Skeletal muscle tissue (tissue), 4 donors: ENCODE measurements around the gene ACSM3. TPM values are rescaled to one million over a fixed set of nuclear protein-coding genes. Genes with fewer than 3 reads are reported as not detected.
"Not testable (repeated sequence)": the region's sequence is repeated elsewhere in the genome, so short reads cannot be mapped to it uniquely, and the experiment has no call there.

Experiments
- H3K27ac ChIP-seq: one replicate; pipeline ENCODE4 v1.7.0; 2013; ENCODE audit warnings: mild to moderate bottlenecking, low read depth, low read length, inconsistent platforms
- H3K27me3 ChIP-seq, 3 donors: one replicate each; pipeline ENCODE4 v1.7.0; 2013; ENCODE audit warnings: low read length in 3 of 3; ENCODE audit not compliant: control insufficient read depth in 3 of 3, insufficient read depth in 3 of 3
- H3K36me3 ChIP-seq, 3 donors: one replicate each; pipeline ENCODE4 v1.7.0; 2013; ENCODE audit warnings: low read length in 3 of 3; ENCODE audit not compliant: control insufficient read depth in 3 of 3, insufficient read depth in 3 of 3
- H3K4me1 ChIP-seq, 3 donors: one replicate each; pipeline ENCODE4 v1.7.0; 2013; ENCODE audit warnings: low read length in 3 of 3, mild to moderate bottlenecking in 3 of 3; ENCODE audit not compliant: control insufficient read depth in 3 of 3, insufficient read depth in 3 of 3
- H3K4me3 ChIP-seq, 3 donors: one replicate each; pipeline ENCODE4 v1.7.0; 2013; ENCODE audit warnings: low read length in 3 of 3
- H3K9ac ChIP-seq, 3 donors: one replicate each; pipeline ENCODE4 v1.7.0; 2013; ENCODE audit warnings: low read length in 3 of 3, mild to moderate bottlenecking in 3 of 3, moderate library complexity in 2 of 3, low read depth in 1 of 3
- H3K9me3 ChIP-seq, 3 donors: one replicate each; pipeline ENCODE4 v1.7.0; 2013; ENCODE audit warnings: low read length in 3 of 3; ENCODE audit not compliant: control insufficient read depth in 3 of 3
- total RNA-seq: library from RNA; depleted of rRNA; stranded (reverse); fragments of >200 nt; gene quantifications from one replicate; pipeline ENCODE4 v1.2.3, GENCODE V29; 2014
- donor health status: Osteomylitis.

Gene ACSM3
- total RNA-seq, 1 donor from 2014 or later = 2.6 TPM

GRCh38 chr16:20755238-20755637 lies 8.6 kb upstream of the ACSM3 start:
- H3K4me1 ChIP-seq = no peaks in the 10 kb centered on the region
- H3K4me3 ChIP-seq = no peak overlapping the region
- H3K27me3 ChIP-seq = no peaks in the 10 kb centered on the region
- no peak overlapping the region for H3K27ac ChIP-seq
- H3K36me3 ChIP-seq = no peaks in the 10 kb centered on the region
- no peak overlapping the region for H3K9ac ChIP-seq
- no peaks in the 10 kb centered on the region for H3K9me3 ChIP-seq

DNA sequence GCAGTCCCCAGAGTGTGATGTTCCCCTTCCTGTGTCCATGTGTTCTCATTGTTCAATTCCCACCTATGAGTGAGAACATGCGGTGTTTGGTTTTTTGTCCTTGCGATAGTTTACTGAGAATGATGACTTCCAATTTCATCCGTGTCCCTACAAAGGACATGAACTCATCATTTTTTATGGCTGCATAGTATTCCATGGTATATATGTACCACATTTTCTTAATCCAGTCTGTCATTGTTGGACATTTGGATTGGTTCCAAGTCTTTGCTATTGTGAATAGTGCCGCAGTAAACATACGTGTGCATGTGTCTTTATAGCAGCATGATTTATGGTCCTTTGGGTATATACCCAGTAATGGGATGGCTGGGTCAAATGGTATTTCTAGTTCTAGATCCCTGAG lies 8.0 kb upstream of the ACSM3 start:
- not testable (repeated sequence) for H3K27ac ChIP-seq, H3K27me3 ChIP-seq, H3K9me3 ChIP-seq, H3K4me3 ChIP-seq, H3K36me3 ChIP-seq, H3K9ac ChIP-seq, H3K4me1 ChIP-seq

DNA sequence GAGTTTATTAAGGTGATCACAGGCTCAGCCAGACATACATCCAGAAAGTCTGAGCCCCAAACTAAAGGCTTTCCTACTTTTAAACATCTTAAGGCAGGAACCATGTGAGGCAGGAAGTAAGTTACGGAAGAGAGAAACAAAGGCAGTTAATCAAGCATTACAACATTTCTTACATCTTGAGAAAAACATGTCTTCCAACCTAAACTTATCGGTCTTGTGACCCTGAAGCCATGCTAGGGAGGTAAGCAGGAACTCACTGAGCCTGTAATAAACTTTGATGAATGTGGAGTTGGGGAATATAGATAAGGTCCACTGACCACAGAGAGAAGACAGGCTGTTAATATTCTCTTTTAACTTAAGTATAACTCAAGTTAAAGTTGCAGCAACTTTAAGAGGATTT lies 3.5 kb upstream of the ACSM3 start:
- Histone ChIP-seq H3K4me3 (no peak overlapping the region), H3K27ac (no peak overlapping the region), H3K9ac (no peak overlapping the region), H3K9me3 (no peaks in the 10 kb centered on the region), H3K27me3 (no peaks in the 10 kb centered on the region), H3K36me3 (no peaks in the 10 kb centered on the region), H3K4me1 (no peaks in the 10 kb centered on the region)

DNA sequence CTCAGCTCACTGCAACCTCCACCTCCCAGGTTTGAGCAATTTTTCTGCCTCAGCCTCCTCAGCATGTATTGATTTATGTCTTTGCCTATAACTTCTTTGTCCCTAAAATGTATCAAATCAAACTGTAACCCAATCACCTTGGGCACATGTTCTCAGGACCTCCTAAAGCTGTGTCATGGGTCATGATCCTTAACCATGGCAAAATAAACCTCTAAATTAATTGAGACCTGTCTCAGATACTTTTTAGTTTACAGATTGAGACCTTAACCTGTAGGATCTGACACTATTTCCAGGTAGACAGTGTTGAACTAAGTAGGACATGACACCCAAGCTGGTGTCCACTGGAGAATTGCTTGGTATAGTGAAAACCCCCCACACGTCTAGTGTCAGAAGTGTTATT lies 2.6 kb upstream of the ACSM3 start:
- Histone ChIP-seq H3K36me3 (no peaks in the 10 kb centered on the region), H3K27ac (no peak overlapping the region), H3K27me3 (no peaks in the 10 kb centered on the region), H3K4me1 (no peaks in the 10 kb centered on the region), H3K9me3 (no peaks in the 10 kb centered on the region), H3K4me3 (no peak overlapping the region), H3K9ac (no peak overlapping the region)

DNA sequence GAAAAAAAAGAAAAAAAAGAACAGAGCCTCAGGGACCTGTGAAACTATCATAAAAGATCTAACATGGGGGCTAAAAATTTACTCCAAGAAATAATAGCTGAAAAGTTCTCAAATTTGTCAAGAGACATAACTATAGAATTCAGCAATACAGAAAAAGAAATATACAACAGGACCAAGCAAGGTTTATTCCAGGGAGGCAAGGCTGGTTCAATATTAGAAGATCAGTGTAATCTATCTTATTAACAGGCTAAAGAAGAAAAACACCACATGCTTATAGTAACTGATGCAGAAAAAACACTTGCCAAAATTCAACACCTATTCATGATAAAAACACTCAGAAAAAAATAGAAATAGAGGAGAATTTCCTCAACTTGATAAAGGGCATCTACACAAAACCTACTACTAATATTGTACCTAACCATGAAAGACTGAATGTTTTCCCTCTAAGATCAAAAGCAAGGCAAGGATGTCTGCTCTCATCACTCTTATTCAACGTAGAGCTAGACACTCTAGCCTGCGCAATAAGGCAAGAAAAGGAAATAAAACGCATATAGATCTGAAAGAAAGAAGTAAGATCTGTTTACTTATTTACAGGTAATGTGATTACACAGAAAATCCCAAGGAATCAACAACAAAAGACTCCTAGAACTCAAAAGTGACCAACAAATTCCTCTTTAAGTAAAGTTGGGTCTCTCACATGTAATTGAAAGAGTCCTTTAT lies 1.2 kb upstream of the ACSM3 start:
- Histone ChIP-seq H3K9ac (no peak overlapping the region), H3K4me3 (no peak overlapping the region), H3K27ac (no peak overlapping the region), H3K4me1 (no peaks in the 10 kb centered on the region), H3K9me3 (no peaks in the 10 kb centered on the region), H3K27me3 (no peaks in the 10 kb centered on the region), H3K36me3 (no peaks in the 10 kb centered on the region)

GRCh38 chr16:20764448-20764847 lies 634 bp downstream of the ACSM3 start:
- not testable (repeated sequence) for H3K36me3 ChIP-seq, H3K9me3 ChIP-seq, H3K4me1 ChIP-seq, H3K27ac ChIP-seq, H3K9ac ChIP-seq, H3K4me3 ChIP-seq, H3K27me3 ChIP-seq

- Histone ChIP-seq H3K4me3 (no peak overlapping the region), H3K4me1 (no peaks in the 10 kb centered on the region), H3K9me3 (no peaks in the 10 kb centered on the region)
Observed at GRCh38 chr16:20765732-20766131, 1.9 kb downstream of the ACSM3 start.

DNA sequence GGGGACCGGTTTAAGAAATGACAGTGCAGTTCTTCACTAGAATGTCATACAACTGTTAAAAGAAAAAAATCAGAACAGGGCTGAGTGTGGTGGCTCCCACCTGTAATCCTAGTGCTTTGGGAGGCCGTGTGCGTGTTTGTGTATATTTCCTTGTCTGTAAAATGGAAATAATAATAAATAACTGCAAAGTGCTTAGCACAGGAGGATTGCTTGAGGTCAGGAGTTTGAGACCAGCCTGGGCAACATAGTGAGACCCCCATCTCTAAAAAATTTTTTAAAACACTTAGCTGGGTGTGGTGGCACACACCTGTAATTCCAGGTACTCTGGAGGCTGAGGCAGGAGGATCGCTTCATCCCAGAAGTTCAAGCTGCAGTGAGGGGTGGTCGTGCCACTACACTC lies 2.5 kb downstream of the ACSM3 start:
- no peak overlapping the region for H3K4me3 ChIP-seq
- no peaks in the 10 kb centered on the region for H3K27me3 ChIP-seq
- no peak overlapping the region for H3K9ac ChIP-seq
- no peak overlapping the region for H3K27ac ChIP-seq
- no peaks in the 10 kb centered on the region for H3K36me3 ChIP-seq
- H3K4me1 ChIP-seq = no peaks in the 10 kb centered on the region
- H3K9me3 ChIP-seq = no peaks in the 10 kb centered on the region

More at GRCh38 chr16:20765732-20766131, 1.9 kb downstream of the ACSM3 start:
- no peaks in the 10 kb centered on the region for H3K27me3 ChIP-seq
- no peaks in the 10 kb centered on the region for H3K36me3 ChIP-seq
- no peak overlapping the region for H3K9ac ChIP-seq
- H3K27ac ChIP-seq = no peak overlapping the region

- Histone ChIP-seq H3K9me3 (no peaks in the 10 kb centered on the region), H3K27ac (no peak overlapping the region), H3K9ac (no peak overlapping the region), H3K27me3 (no peaks in the 10 kb centered on the region), H3K4me1 (no peaks in the 10 kb centered on the region), H3K36me3 (no peaks in the 10 kb centered on the region), H3K4me3 (no peak overlapping the region)
Observed at GRCh38 chr16:20767577-20767976, 3.8 kb downstream of the ACSM3 start.

DNA sequence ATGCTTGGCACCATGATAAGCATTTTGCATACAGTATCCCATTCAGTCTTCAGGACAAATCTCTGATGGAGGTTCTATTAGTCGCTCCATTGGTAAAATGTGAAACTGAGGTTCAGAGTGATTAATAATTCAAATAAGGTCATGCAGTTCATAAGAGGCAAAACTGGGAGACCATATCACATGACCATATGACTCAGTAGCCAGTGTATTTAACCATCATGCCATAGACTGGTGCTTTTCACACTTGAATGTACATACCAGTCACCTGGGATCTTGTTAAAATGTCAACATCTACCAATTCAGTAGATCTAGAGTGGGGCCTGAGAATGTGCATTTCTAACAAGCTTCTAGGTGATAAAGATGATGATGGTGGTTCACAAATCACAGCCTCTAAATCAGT lies 4.3 kb downstream of the ACSM3 start:
- no peaks in the 10 kb centered on the region for H3K36me3 ChIP-seq
- no peaks in the 10 kb centered on the region for H3K27me3 ChIP-seq
- H3K4me1 ChIP-seq = no peaks in the 10 kb centered on the region
- no peaks in the 10 kb centered on the region for H3K9me3 ChIP-seq
- no peak overlapping the region for H3K4me3 ChIP-seq
- H3K9ac ChIP-seq = no peak overlapping the region
- H3K27ac ChIP-seq = no peak overlapping the region
